HS-5 (cell line): ENCODE measurements around the gene RPL27.
"Not testable (repeated sequence)": the region's sequence is repeated elsewhere in the genome, so short reads cannot be mapped to it uniquely, and the experiment has no call there.

Source experiments
- DNase-seq: peaks from one replicate; pipeline ENCODE4 v3.0.0-alpha.2; 2012; ENCODE audit warnings: low read depth

The RPL27 gene

DNA sequence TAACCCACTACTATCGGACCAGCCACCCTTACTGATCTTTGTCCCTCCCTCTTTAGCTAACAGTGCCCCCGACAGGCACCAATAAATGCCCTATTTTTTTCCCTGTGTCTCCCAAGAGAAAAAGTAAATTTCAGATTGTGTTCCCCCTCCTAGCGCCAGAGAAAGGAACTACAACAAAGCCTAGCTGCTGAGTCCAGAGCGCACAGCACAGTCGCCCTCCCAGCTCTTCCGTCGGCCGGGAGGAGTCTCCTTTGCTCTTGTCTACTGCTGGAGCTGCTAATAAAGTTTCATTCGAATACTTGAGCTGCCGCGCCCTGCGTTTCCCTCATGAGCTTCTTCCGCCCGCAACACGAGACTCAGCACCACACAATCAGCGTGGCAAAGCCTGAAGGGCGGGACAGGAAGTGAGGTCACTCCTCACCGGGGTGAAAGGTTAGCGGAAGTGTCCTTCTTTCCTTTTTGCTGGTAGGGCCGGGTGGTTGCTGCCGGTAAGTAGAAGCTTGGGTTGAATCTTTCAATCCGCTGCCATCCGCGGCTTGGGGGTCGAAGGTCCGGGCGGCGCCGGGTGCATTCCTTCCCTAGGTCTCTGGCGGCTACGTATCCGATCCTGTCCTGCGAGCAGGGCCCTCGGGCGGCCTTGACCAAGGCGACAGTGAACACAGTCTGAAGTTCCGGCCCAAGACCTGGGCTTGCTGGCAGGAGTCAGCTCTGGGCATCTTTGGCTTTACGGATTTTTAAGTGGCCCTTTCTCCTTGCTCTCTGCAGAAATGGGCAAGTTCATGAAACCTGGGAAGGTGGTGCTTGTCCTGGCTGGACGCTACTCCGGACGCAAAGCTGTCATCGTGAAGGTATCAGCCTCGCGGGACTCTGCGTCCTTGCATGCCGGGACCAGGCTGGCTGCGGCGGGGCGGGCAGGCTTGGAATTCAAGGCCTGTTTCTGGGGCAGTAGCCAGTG is at the start of gene RPL27:
Gene RPL27 (plus strand): TSS at position 436 of the 955 bp plus-strand sequence. CDS start 332 bp downstream, at position 768.
- peak; percentile 97 for DNase-seq

DNA sequence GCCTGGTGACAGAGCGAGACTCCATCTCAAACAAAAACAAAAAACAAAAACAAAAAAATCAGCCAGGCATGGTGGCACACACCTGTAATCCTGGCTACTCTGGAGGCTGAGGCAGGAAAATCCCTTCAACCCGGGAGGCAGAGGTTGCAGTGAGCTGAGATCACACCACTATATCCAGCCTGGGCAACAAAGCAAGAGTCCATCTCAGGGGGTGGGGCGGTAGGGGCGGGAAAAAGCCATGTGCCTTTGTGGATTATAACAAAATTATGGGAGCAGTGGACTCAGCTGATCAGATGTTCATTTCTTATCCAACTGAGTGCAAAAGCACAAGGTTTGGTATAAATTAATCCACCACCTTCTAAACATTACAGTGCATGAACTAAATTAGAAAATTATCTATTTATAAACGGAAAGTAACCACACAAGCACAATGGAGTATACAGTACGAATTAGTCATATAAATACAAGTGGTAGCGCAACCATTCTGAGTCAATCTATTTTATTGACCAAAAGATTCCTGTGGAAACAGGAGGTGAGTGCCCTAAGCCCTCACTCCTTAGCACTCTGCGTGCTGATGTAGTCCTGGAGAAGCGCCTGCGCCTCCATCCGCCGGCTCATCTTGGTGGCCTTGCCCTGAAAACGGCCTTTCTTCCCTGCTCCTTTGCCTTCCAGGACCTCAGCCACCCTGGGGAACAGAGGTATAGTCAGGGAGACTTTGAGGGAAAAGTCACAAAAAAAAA is 48.0 kb upstream of the RPL27 start:
- DNase-seq, result no peak

DNA sequence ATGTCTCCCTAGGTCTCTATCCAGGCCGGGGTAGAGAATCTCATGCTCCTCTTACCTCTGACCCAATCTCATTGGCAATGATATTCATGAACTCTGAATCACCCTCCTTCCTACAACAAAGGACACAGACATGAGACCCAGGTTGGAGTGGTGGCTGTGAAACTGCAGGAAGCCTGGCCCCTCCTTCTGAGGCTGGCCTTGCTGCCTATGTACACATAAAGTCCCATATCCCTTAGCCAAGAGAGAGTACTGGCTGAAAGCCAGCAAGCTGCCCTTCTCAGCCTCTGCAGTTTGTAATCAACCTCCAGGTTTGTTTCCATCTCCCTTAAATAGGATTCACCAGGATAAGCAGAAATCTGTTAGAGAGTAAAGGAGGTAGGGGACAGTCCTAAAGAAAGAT is 44.5 kb upstream of the RPL27 start:
- DNase-seq, result no peak

DNA sequence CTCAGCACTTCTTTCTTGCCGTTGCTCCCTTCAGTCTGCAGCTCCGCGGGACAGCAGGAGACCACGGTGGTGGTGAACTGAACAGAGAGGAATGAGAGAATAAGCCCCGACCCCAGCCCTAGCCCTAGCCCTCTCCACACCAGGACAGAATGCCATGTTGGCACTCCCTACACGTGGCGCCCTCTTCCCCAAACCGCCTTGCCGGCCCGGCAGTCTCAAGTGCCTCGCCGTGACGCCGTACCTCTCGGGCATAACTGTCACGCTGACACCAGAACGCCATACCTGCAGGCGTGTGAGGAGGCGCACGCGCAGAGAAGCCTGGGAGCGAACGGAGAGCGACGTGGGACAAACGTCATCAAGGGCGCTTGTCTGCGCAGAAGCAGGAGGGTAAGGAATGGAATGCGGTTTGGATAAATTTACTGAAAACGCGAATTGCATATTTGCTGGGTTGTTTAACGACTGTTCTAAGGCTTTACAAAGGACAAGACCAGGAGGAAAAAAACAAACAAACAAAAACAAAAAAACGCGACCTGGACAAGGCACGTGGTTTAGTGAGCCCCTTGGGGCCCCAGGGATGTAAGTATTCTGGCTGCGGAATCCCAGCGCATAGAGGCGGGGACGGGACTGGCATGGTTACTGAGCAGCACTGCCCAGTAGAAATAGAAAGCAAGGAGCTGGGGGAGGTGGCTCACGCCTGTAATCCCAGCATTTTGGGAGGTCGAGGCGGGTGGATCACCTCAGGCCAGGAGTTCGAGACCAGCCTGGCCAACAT is 33.9 kb upstream of the RPL27 start, which contains the start of gene AARSD1:
Gene AARSD1 (minus strand): TSS at position 294 of the 772 bp plus-strand sequence. CDS start 14 bp downstream, at position 280.
- peak; percentile 74 for DNase-seq

DNA sequence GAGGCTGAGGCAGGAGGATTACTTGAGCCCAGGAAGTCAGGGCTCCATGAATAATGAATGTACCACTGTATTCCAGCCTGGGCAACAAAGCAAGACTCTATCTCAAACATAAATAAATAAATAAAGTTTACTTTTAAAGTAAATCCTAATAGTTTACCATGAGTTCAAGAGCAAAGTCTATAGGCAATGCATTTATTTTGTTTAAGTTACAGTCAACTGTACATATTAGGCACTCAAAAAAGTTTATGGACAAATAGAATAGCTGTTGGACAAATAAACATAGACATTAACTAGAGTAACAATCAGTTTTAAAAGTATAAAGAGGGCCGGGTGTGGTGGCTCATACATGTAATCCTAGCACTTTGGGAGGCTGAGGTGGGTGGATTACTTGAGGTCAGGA is 30.3 kb upstream of the RPL27 start:
- DNase-seq, result no peak

DNA sequence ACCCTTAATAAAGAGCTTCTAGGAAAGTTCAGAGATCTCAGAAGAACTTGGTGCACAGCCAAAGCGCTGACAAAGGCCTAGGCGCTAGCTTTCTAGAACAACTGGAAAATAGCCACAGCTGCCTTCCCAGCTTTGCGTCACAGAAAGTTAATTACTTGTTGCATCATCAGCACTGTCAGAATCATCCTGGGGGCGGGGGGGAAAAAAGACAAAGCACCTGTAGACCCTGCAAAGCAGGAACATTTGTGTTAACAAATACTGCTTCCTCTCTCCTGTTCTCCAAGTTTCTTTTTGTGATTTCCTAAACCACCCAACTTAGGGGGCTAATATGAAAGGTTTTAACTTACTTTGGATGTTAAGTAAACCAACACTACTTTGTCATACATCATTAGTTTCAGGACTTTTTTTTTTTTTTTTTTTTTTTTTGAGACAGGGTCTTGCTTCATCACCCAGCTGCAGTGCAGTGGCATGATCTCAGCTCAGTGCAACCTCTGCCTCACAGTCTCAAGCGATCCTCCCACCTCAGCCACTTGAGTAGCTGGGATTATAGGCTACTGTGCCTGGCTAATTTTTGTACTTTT is 29.1 kb upstream of the RPL27 start:
- DNase-seq, result no peak

DNA sequence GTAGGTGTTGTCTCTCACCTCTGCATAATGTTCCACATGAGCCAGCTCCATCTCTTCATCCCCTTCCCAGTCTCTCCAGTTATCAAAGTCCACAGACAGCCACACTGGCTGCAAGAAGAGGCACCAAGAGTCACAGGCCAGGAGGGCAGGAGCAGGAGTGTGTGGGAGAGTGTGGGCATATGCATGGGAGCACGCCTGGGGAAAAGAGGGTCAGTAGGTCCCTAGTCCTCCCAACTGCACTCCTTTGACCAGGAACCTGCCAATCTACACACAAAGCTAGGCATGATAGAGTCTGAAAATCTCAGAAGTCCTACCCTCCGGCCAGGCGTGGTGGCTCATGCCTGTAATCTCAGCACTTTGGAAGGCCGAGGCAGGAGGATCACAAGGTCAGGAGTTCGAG is 26.6 kb upstream of the RPL27 start:
- DNase-seq, result no peak

DNA sequence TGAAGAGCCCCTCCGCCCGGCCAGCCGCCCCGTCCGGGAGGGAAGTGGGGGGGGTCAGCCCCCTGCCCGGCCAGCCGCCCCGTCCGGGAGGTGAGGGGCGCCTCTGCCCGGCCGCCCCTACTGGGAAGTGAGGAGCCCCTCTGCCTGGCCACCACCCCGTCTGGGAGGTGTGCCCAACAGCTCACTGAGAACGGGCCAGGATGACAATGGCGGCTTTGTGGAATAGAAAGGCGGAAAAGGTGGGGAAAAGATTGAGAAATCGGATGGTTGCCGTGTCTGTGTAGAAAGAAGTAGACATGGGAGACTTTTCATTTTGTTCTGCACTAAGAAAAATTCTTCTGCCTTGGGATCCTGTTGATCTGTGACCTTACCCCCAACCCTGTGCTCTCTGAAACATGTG is 24.9 kb upstream of the RPL27 start:
- DNase-seq, result not testable (repeated sequence)

DNA sequence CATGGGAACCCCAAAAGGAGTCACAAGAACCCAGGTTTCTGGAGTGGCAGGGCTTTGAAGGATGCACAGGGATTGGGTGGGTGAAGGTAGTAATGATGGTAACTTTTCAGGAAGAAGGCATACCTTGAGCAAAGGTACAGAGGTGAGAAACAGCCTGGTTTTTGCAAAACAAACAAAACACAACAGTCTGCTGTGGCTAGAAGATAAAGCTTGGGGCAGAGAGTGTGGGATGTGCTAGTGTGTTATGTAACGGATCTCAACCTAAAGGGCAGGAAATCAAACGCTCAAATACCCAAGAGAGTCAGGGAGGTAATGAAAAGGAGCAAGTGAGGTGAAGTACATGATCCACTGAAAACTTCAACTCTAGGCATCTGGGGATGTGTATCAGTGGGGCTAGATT is 23.0 kb upstream of the RPL27 start:
- no peak for DNase-seq

DNA sequence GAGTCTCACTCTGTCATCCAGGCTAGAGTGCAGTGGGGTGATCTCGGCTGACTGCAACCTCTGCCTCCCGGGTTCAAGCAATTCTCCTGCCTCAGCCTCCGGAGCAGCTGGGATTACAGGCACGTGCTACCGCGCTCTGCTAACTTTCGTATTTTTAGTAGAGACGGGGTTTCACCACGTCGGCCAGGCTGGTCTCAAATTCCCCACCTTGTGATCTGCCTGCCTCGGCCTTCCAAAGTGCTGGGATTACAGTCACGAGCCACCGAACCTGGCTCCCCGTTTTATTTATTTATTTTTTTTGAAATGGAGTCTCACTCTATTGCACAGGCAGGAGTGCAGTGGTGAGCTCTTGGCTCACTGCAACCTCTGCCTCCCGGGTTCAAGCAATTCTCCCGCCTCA is 22.5 kb upstream of the RPL27 start:
- not testable (repeated sequence) for DNase-seq

DNA sequence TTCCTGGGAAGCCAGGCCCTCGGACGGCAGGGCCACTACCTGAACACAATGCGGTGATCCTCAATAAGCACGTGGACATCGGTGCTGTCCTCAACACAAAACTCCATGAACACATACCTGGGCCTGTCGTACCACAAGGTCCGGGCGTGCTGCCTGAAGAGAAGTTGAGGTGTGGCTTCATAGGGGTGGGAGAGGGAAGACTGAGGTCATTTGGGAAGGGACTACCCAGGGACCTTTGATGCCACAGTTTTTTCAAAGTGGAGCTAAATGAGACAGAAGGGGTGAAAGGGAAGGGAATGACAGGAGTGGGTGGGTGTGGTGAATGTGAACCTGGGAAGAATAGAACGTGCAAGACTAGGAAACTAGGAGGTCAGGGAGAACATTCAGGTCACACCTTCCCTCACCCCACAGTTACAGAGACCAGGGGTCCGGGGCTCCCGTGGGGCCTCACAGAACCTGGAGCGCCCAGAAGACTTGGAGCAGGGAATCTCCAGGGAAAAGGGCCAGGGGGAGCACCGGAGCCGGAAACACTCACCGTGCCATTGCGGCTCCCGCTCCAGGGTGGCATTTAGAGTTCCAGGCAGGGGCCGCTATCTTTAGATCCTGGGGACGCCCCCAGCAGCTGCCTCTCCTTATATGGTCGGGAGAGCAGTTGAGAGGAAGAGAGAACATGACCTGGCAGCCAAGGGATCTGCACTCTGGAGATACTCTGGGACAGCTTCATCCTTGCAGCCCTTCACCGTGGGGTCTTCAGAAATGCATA is 18.5 kb upstream of the RPL27 start, which contains the start of gene PTGES3L:
Gene PTGES3L (minus strand): TSS at position 570 of the 763 bp plus-strand sequence. CDS start 27 bp downstream, at position 543.
- DNase-seq, result no peak

DNA sequence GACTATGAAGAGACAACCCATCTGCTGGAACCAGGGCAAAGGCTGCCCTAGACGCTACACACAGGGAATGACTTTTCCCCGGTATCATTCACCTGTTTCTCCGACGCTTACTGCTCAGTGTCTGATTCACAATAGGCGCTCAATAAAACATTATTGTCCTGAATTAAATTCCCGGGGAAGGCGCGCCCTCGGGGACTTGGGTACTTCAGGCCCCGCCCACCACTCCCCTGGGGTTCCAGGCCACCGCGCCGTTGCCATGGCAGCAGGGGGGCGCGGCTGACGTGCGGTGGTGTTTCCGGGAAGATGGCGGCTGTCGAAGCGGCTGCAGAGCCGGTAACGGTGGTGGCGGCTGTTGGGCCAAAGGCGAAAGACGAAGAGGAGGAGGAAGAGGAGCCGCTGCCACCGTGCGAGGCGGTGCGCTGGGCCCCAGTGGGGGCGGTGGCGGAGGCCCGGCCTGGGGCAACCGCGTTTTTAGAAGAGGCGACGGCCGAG is 17.9 kb upstream of the RPL27 start, which contains the start of gene RUNDC1:
Gene RUNDC1 (plus strand): TSS at position 292 of the 492 bp plus-strand sequence. CDS start 12 bp downstream, at position 304.
- peak; percentile 40 for DNase-seq

DNA sequence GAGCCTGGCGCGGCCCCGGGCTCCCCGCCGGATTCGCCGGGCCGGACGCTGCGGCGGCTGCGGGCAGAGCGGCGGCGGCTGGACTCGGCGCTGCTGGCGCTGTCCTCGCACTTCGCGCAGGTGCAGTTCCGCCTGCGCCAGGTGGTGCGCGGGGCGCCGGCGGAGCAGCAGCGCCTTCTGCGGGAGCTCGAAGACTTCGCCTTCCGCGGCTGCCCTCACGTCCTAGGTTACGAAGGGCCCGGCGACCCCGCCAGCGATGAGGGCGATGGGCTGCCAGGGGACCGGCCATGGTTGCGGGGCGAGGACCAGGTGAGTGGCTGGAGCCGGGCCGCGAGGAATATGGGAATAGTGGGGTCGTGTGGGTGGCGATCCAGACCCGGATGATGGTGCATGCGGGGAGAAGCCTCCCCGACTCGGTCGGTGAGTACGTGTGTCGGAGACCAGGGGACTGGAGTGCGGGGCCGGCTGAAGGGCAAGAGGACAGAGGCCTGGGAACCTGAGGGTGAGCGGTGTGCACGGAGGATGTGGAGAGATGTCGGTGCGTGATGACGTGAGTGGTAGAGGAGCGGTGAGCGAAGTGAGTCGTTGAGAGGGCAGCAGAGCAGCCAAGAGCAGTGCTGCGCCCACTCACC is 17.3 kb upstream of the RPL27 start:
- DNase-seq, result no peak

DNA sequence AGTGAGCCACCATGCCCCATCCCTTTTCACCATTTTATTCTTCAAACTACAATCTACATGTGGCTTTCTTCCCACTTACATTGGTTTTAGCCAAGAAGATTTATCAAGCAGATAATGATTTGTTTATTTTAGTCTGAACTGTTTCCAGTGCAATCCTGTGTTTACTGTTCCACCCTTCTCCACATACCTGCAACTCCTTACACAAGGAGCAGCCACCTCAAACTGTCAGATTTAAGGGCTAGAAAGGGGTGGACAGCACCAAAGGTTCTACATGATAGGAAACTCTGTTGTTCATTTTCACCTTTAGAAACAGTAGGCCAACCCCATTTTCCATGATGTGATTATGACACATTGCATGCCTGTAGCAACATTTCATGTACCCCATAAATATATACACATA is 16.0 kb upstream of the RPL27 start:
- no peak for DNase-seq

DNA sequence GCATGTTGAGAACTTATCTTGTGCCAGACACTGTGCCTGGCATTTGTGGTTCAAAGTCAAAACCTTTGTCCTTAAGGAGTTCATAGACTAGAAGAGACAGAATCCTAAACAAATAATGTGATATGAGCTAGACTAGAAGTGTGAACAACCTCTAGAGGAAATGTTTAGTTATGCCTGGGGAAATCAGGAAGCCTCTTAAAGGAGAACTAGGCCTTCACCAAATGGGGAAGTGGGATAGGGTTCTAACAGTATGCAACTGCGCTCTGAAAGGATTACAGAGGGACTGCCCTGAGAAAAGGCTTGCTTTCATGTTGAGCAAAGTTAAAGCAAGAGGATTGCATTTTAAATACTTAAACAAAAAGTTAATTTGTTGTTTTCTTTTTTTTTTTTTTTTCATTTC is 13.0 kb upstream of the RPL27 start:
- DNase-seq, result no peak

DNA sequence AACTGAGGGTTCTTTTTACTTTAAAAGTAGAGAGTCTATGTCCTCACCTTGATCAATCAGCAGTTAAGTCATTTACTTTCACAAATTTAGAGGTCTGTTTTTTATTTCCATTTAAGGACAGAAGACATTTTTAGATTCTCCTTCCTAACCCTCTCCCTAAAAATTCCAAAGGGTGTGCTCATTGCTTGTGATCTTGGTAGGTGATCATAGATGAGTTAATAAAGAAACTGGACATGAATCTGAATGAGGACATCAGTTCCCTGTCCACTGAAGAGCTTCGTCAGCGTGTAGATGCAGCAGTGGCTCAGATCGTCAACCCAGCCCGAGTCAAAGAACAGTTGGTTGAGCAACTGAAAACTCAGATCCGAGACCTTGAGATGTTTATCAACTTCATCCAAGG is 9.1 kb upstream of the RPL27 start:
- DNase-seq, result no peak

DNA sequence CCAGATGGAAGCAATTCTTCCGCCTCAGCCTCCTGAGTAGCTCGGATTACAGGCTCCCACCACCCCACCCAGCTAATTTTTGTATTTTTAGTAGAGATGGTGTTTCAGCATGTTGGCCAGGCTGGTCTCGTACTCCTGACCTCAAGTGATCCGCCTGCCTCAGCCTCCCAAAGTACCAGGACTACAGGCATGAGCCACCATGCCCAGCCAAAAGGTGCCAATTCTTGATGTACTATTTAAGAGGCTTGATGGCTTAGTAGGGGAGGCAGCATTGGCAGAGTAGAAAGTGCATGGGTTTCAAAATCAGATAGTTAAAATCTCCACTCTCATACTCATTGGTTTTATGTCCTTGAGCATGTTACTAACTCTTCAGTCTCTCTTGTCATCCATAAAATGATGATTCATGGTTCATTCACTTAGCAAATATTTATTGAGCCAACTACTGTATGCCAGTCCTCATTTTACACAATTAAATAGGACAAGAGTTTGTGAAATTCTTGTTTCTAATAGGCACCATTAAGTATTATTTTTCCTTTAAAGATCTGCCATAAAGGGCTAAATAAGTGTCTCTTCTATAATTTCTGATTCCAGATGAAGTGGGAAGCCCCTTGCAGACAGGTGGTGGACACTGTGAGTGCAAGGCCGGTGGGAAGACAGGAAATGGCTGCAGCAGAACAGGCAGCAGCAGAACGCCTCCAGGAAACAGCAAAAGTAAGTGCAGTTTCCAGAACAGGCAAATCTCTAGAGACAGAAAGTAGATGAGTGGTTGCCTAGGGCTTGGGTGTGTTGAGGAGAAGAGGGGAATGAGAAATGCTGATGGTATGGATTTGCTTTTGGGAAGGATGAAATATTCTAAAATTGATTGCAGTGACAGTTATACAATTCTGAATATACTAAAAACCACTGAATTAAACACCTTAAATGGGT is 8.2 kb upstream of the RPL27 start:
- DNase-seq, result peak; percentile 33

DNA sequence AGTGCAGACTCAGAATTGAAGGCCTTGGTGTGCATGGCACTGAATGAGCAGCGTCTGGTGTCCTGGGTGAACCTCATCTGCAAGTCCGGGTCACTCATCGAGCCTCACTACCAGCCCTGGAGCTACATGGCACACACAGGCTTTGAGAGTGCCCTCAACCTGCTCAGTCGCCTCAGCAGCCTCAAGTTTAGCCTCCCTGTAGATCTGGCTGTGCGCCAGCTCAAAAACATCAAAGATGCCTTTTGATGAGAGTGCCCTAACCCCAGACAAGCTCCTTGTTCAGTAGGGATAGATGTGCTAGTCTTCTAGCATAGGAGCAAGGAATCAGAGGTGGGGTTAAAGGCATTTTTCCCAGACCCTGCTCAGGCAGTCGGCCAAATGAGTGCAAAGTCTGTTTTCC is 6.7 kb upstream of the RPL27 start:
- no peak for DNase-seq

DNA sequence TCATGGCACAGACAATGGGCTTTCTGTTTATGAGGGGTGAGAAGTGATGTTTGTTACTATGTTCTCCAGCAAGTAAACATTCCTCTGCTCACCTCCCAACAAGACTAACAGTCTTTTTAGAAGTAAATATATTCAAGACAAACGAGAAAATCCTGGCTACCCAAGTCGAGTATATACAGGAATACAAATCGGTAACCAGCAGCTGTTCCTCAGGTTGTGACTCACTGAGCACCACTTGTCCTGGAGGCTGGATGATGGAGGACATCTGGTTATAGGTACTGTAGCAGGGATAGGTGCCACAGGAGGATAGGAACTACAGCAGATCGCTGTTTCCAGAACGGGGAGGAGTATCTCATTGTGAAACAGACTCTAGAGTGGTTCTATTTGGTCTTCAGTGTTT is 5.3 kb upstream of the RPL27 start:
- DNase-seq, result no peak
